ENCODE results near the gene NR1H2.
"Not testable (repeated sequence)": the region's sequence is repeated elsewhere in the genome, so short reads cannot be mapped to it uniquely, and the experiment has no call there.

NR1H2 gene

DNA sequence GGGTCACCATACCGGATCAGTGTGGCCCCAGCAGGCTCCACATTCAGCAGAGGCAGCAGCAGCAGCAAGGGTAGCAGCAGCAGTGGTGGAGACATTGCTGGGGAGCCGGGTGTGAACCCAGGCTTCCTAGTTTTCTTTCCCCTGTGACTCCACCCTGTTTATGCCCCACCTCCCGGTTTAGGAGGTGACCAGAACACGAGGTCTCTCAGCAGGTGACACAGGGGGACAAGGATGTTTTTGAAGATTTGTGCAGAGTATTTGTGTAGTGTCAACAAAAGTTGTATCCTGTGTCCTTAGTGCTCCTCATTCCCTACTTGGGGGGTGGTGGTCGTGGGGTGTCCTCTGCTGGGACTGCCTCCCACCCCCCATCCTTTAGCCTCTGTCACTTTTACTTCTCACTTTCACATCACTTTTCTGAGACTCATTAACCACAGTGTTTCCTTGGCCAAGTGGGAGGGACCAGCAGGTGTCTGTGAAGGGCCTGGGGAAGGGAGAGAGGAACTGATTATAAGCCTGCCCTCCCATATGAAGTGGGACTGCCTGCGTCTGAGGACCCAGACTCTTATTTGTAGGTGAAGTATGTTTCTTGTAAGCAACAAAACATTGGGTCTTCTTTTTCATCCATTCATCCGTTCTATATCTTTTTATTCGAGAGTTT lies 31.5 kb upstream of the NR1H2 start:
- DNase-seq (ENCODE audit: low read depth in 2 of 2) = no peak

- not testable (repeated sequence) for DNase-seq (ENCODE audit: low read depth in 2 of 2)
Observed at GRCh38 chr19:50347089-50347581, 29.1 kb upstream of the NR1H2 start.

- DNase-seq (ENCODE audit: low read depth in 2 of 2) = no peak
Observed at GRCh38 chr19:50349277-50350057, 26.8 kb upstream of the NR1H2 start.

- DNase-seq (ENCODE audit: low read depth in 2 of 2) = no peak
Observed at GRCh38 chr19:50352242-50352641, 24.0 kb upstream of the NR1H2 start.

- not testable (repeated sequence) for DNase-seq (ENCODE audit: low read depth in 2 of 2)
Observed at GRCh38 chr19:50353487-50353880, 22.8 kb upstream of the NR1H2 start.

DNA sequence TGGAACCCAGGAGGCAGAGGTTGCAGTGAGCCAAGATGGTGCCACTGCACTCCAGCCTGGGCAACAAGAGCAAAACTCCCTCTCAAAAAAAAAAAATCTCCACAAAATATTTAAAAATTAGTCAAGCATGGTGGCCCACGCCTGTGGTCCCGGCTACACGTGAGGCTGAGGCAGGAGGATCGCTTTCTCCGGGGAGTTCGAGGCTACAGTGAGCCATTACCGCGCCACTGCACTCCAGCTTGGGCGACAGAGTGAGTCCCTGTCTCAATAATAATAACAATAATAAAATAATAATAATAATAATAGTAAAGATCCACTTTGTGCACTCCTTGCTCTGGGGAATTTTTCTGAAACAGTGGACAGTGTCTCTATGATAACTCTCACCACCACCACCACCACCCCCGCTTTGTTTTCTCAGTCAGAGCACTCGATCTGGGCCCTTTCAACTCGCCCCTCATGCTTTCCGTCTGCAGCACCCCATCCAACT lies 19.5 kb upstream of the NR1H2 start:
- no peak for DNase-seq (ENCODE audit: low read depth in 2 of 2)

GRCh38 chr19:50357178-50358100 lies 18.8 kb upstream of the NR1H2 start:
- DNase-seq (ENCODE audit: low read depth in 2 of 2) = peak; percentile 82 to 87

GRCh38 chr19:50358483-50359327 lies 17.6 kb upstream of the NR1H2 start:
- peak; percentile 47 to 64 for DNase-seq (ENCODE audit: low read depth in 2 of 2)

GRCh38 chr19:50359328-50359818 lies 16.9 kb upstream of the NR1H2 start:
- DNase-seq (ENCODE audit: low read depth in 2 of 2) = no peak

DNA sequence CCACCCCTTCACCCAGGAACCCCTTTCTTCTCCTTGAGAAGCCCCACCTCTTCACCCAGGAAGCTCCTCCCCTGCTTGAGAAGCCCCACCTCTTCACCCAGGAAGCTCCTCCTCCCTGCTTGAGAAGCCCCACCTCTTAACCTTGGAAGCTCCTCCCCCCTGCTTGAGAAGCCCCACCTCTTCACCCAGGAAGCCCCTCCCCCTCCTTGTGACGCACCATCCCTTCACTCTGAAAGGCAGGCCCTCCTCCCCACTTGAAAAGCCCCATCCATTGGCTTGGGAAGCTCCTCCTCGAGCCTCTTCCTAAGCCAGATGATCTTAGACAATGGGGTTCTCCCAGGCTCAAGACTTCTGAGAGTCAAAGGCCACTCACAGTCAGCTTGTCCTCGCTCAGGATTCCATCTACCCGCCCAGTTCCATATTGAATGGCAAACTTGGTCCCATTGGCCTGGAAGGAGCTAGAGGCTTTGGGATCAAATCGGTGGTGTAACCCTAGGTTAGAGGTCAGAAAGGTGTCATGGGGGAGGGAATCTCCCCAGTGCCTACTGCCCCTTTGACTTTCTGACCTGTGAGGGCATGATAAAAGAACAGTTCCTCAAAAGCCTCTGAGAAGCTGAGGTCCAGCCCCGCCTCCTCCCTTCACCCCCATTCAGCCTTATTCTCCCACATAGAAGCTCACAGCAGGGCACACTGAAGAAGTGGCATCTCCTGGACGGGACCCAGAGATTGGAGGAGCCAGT lies 14.8 kb upstream of the NR1H2 start:
- DNase-seq (ENCODE audit: low read depth in 2 of 2) = no peak

DNA sequence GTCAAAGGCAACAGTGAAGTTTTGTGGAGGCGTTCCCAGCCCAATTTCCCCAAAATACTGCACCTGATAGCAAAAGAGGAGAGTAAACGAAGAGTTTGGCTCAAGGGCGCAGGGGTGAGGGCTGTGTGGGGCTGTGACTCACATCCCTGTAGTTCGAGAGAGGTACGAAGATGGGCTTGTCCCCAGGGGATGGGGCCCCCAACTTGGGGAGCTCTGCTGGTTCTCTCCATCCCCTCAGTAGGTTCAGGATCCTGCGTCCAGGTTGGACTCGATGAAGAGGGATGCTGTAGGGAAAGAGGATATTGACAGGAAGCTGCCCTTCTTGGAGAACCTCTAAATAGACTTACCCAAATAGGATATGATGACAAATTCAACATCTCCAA lies 14.2 kb upstream of the NR1H2 start:
- no peak for DNase-seq (ENCODE audit: low read depth in 2 of 2)

- DNase-seq (ENCODE audit: low read depth in 2 of 2) = no peak
Observed at GRCh38 chr19:50362656-50363424, 13.4 kb upstream of the NR1H2 start.

GRCh38 chr19:50365434-50366306 lies 10.6 kb upstream of the NR1H2 start, which contains the start of gene NAPSA:
Gene NAPSA (minus strand): TSS chr19:50365639. CDS start chr19:50365621, 18 bp downstream.
- DNase-seq (ENCODE audit: low read depth in 2 of 2) = no peak

GRCh38 chr19:50368649-50369570 lies 7.3 kb upstream of the NR1H2 start:
- peak; percentile 57 to 58 for DNase-seq (ENCODE audit: low read depth in 2 of 2)

DNA sequence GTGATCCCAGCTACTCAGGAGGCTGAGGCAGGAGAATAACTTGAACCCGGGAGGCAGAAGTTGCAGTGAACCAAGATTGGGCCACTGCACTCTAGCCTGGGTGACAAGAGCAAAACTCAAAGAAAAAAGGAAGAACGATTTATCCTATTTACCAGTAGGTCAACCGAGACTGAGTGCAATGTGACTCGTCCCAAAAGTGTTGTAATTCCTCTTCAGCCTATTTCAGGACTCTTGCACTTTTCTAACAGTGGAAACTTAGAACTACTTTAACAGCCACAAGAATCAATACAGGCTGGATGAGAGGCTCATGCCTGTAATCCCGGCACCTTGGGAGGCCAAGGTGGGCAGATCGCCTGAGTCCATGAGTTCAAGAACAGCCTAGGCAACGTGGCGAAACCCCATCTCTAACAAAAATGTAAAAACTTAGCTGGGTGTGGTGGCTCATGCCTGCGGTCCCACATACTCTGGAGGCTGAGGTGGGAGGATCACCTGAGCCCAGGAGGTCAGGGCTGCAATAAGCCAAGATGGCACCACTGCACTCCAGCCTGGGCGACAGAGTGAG lies 4.3 kb upstream of the NR1H2 start:
- DNase-seq (ENCODE audit: low read depth in 2 of 2) = no peak

GRCh38 chr19:50377051-50377461 lies 799 bp downstream of the NR1H2 start:
- DNase-seq (ENCODE audit: low read depth in 2 of 2) = peak in 1 of 2 donors; percentile 35

DNA sequence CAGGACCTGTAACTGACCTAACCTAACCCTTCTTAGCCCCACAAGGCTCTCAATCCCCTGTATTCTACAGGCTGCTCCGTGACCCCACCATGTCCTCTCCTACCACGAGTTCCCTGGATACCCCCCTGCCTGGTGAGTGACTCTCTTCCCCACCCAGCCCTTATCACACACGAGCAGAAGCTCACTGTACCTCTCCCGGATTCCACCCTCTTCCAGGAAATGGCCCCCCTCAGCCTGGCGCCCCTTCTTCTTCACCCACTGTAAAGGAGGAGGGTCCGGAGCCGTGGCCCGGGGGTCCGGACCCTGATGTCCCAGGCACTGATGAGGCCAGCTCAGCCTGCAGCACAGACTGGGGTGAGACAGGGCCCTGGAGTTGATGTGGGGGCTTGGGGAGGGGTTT lies 1.3 kb downstream of the NR1H2 start:
- DNase-seq (ENCODE audit: low read depth in 2 of 2) = no peak

Data from activated CD8-positive, alpha-beta memory T cell treated with anti-CD3 and anti-CD28 coated beads for 4 hours (primary cell).